ENCODE measurements around the gene IL10. TPM values are rescaled to one million over a fixed set of nuclear protein-coding genes. Genes with fewer than 3 reads are reported as not detected.

Gene IL10
- total RNA-seq, 1 donor from 2014 or later, result 3.4 TPM

DNA sequence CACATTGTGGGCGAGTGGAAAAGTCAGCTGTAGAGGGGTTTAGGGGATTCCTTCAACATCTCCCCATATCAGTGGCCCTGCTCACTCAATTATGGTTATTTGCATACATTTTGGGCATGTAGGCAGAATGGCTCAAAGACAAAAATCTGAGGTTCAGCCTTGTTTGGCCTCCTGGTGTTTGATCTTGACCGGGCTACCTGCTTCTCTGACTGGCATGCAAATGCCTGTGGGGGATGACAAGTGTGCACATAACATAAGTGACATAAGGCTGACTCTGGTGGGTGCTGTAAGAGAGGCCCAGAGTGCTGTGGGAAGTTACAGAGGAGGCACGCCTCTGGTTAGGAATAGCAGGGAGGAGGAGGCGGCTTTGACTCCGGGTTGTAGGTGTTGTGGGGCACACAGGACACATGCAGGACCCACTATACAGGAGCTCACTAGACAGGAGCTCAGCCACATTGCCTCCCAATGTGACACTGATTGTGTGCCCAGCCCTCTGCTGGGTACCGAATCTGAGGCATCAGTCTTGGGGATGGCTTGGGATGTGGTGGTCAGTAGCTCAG is 31.1 kb downstream of the IL10 start:
- CTCF ChIA-PET, result interaction anchor here (0.6 to 2.8 kb wide), 5 partner anchors 57 to 170 kb away, joined by 3 to 14 read pairs (median 4); no protein-coding TSS in a partner anchor

DNA sequence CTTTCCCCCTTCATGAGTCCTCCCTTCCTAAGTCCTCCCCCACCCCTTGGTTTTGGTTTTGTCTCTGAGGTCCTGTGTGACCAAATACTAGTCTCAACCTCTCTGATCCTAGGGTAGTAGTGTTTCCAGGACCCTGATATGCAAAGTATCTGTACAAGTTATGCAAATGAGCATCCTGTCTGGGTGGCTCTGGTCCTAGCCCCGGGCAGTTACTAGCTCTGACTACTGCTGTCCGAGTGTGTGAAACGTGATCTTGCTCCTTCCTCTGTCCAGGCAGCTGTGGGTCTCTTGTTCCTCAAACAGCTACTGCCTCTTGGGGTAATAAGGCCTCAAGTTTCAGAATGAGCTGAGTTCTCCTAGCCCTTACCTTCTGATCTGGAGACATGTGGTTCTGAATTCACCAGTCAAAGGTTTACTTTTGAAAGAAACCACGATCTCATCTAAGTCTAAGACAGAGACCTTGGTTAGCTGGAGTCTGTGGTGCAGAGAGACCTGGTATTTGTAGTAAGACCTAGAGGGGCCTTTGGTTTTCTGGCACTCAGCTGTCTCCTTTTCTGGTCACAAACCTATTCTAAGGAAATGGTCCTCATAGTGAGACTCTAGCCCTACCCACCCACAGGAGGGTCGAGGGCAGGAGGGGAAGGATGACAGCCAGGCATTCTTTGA is 32.8 kb downstream of the IL10 start:
- ATAC-seq (ENCODE audit: low read depth) (peak; percentile 71), DNase-seq (no peak)
- H3K36me3 Mint-ChIP-seq (ENCODE audit: low read depth), result peaks cover 13% of the 10 kb centered on the region
- H3K27ac Mint-ChIP-seq, result peak overlapping the region; percentile 83
- intact Hi-C loops (cut with micrococcal nuclease), result loop anchor here (1.0 kb wide), 5 partner anchors 27 to 69 kb away; no protein-coding TSS in a partner anchor
- ChIA-PET POLR2A (interaction anchor here (0.5 to 2.2 kb wide), 21 partner anchors 8 to 191 kb away, joined by 3 to 18 read pairs (median 4); partner anchors contain the start of genes EIF2D, FCMR and IL10), CTCF (interaction anchor here (0.8 to 2.8 kb wide), 12 partner anchors 9 to 193 kb away, joined by 3 to 14 read pairs (median 4); no protein-coding TSS in a partner anchor)
- peaks cover 84% of the 10 kb centered on the region for H3K4me1 Mint-ChIP-seq
- peak overlapping the region; percentile 58 for H3K4me3 Mint-ChIP-seq
- H3K9me3 Mint-ChIP-seq, result no peaks in the 10 kb centered on the region
- H3K27me3 Mint-ChIP-seq, result no peaks in the 10 kb centered on the region
- TF ChIP-seq, protein P1, sequence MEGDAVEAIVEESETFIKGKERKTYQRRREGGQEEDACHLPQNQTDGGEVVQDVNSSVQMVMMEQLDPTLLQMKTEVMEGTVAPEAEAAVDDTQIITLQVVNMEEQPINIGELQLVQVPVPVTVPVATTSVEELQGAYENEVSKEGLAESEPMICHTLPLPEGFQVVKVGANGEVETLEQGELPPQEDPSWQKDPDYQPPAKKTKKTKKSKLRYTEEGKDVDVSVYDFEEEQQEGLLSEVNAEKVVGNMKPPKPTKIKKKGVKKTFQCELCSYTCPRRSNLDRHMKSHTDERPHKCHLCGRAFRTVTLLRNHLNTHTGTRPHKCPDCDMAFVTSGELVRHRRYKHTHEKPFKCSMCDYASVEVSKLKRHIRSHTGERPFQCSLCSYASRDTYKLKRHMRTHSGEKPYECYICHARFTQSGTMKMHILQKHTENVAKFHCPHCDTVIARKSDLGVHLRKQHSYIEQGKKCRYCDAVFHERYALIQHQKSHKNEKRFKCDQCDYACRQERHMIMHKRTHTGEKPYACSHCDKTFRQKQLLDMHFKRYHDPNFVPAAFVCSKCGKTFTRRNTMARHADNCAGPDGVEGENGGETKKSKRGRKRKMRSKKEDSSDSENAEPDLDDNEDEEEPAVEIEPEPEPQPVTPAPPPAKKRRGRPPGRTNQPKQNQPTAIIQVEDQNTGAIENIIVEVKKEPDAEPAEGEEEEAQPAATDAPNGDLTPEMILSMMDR (IDR thresholded peaks at IDR 0.05), result no peak

More for the DNA sequence above, 31.1 kb downstream of the IL10 start:
- intact Hi-C loops (cut with micrococcal nuclease), result no loop called here
- ATAC-seq (ENCODE audit: low read depth) (no peak), DNase-seq (no peak)
- Mint-ChIP-seq H3K36me3 (ENCODE audit: low read depth) (peaks cover 2% of the 10 kb centered on the region), H3K9me3 (no peaks in the 10 kb centered on the region), H3K27ac (peak overlapping the region; percentile 86), H3K4me3 (peak overlapping the region; percentile 15), H3K27me3 (no peaks in the 10 kb centered on the region), H3K4me1 (peaks cover 80% of the 10 kb centered on the region)
- POLR2A ChIA-PET, result interaction anchor here (1.0 to 3.7 kb wide), 7 partner anchors 25 to 63 kb away, joined by 3 to 14 read pairs (median 4); partner anchors contain the start of genes IL10 and IL19
- TF ChIP-seq, protein P1 (IDR thresholded peaks at IDR 0.05), result no peak

DNA sequence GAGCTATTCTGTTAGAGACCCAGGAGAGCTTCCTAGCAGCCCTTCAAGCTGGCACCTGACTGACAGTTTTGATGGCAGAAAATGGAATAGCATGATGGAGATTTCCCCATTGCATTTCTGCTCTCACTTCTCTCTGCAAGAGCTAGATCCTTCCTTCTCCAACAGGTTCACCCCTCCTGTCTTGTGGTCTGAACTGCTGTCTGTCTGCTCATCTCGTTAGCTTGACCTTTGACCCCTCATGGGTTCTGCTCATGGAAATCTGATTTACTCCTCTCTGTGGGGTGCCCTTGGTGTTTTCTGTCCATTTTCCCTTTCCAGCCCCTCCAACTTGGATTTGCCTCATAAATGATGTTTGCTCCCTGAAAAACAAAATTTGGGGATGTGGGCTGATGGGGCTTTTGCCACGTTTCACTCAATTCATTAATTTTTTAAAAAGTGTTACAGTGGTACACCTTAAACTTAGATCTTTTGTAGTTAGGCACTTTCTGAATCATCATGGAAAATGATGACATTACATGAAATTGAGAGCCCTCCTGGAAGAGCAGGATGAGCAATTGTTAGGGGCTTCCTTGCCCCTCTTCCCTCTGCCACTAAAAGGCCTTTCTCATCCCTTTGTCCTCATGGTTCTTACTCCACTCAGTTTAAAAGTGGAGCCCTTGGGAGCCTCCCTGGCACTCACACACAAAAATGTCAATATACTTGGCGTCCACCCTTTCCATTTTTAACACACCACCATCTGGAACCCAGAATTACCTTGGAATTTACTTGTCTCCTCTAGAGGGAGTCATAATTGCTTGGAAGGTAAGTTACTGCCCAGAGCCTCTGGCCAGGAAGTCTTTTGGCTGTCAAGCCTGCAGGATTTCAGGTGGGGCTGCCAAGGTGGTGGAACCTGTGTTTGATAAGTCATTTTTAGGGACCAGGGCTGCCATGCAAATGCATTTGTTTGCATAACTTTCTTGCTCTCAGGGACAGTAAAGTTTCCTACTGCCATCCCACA is 33.6 kb downstream of the IL10 start:
- Mint-ChIP-seq H3K36me3 (ENCODE audit: low read depth) (peaks cover 20% of the 10 kb centered on the region), H3K27ac (peak overlapping the region; percentile 83), H3K4me3 (peak overlapping the region; percentile 58), H3K4me1 (peaks cover 81% of the 10 kb centered on the region), H3K27me3 (no peaks in the 10 kb centered on the region), H3K9me3 (no peaks in the 10 kb centered on the region)
- no peak for DNase-seq
- TF ChIP-seq, protein P1 (IDR thresholded peaks at IDR 0.05), result no peak
- CTCF ChIA-PET, result interaction anchor here (1.0 to 7.6 kb wide), 11 partner anchors 12 to 193 kb away, joined by 3 to 252 read pairs (median 4); partner anchors contain the start of gene IL20
- POLR2A ChIA-PET, result interaction anchor here (0.9 to 2.0 kb wide), 13 partner anchors 28 to 192 kb away, joined by 3 to 18 read pairs (median 4); partner anchors contain the start of genes EIF2D and FCMR
- ATAC-seq (ENCODE audit: low read depth), result no peak
- intact Hi-C loops (cut with micrococcal nuclease), result loop anchor here (1.0 kb wide), 5 partner anchors 28 to 70 kb away; no protein-coding TSS in a partner anchor

DNA sequence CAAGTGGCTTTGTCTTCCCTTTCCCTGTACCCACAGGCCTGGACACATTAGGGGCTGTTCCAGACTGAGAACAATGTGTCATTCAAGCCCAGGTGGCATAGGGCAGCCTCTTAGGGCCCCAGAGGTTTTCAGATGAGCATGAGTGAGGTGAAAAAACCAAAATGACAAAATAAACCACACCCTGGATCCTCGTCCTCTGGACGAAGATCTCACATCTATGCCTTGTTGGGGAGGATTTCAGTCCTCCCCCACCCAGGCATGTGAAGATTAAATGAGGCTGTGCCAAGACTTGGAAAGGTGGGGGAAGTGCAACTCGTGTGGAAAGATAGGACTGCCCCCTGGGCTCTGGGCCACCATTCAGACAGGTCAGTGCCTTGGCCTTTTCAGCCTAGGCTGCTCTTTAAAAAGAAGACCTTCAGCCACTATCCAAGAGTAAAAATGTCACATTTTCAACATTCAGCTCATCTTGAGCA is 34.5 kb downstream of the IL10 start:
- Mint-ChIP-seq H3K4me1 (peaks cover 73% of the 10 kb centered on the region), H3K4me3 (no peak overlapping the region), H3K27me3 (no peaks in the 10 kb centered on the region), H3K9me3 (no peaks in the 10 kb centered on the region), H3K36me3 (ENCODE audit: low read depth) (peaks cover 28% of the 10 kb centered on the region), H3K27ac (peak overlapping the region; percentile 83)
- DNase-seq, result no peak
- no peak for ATAC-seq (ENCODE audit: low read depth)
- intact Hi-C loops (cut with micrococcal nuclease), result no loop called here
- TF ChIP-seq, protein P1 (IDR thresholded peaks at IDR 0.05), result no peak
- CTCF ChIA-PET, result interaction anchor here (1.0 to 7.6 kb wide), 5 partner anchors 11 to 176 kb away, joined by 3 to 252 read pairs (median 4); partner anchors contain the start of gene IL20
- POLR2A ChIA-PET, result interaction anchor here (1.0 to 1.1 kb wide), 2 partner anchors 32 to 65 kb away, joined by 3 to 4 read pairs; no protein-coding TSS in a partner anchor

Data from activated B cell treated with CpG ODN at 0.5 μM for 24 hours (primary cell).